ENCODE results near the gene ZKSCAN8.

The ZKSCAN8 gene

DNA sequence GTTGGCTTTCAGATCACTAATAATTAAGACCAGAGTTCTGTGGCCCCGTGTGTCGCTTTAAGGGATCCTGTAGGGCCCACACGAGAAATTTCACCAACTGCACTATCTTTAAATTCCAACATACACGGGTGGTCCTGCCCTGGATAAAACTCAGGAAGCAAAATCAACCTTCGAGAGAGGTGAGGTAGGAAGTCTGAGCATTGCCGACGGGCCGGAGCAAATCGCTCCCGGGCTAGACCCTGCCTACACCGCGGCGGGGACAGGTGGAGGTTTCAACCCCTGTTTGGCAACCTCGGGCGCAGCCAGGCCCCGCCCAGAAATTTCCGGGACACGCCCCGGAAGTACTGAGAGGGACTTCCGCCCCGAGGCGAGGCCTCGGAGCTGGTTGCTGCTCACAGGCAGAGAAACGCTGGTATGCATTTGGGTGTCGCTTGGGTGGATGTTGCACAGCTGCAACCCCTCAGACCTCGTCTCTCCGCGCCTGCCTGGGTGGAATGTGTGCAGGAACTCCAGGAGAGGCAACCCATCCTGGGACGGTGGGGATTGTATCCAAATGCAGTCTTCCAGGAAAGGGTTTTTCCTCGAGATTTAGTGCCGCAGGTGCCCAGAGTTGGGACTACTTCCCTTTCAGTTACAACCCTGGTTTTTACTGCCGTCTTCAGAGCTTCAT is 19.9 kb downstream of the ZKSCAN8 start:
- peak overlapping the region; percentile 17 for H3K4me3 ChIP-seq (ENCODE audit: insufficient read depth, low read depth, low read length)
- no peaks in the 10 kb centered on the region for H3K4me1 ChIP-seq (ENCODE audit: control insufficient read depth, insufficient read depth, low read length)
- 63 to 70% methylated on average over 32 of the region's 32 CpGs for WGBS, 2 experiments
- H3K27ac ChIP-seq (ENCODE audit: insufficient read depth, low read depth, low read length, poor library complexity, severe bottlenecking): no peak overlapping the region
- peaks cover 3% of the 10 kb centered on the region for H3K27me3 ChIP-seq (ENCODE audit: control insufficient read depth, insufficient read depth, low read length, poor library complexity, severe bottlenecking)
- H3K9me3 ChIP-seq (ENCODE audit: control insufficient read depth, low read length): no peaks in the 10 kb centered on the region
- no peaks in the 10 kb centered on the region for H3K36me3 ChIP-seq (ENCODE audit: control insufficient read depth, insufficient read depth, low read length)

DNA sequence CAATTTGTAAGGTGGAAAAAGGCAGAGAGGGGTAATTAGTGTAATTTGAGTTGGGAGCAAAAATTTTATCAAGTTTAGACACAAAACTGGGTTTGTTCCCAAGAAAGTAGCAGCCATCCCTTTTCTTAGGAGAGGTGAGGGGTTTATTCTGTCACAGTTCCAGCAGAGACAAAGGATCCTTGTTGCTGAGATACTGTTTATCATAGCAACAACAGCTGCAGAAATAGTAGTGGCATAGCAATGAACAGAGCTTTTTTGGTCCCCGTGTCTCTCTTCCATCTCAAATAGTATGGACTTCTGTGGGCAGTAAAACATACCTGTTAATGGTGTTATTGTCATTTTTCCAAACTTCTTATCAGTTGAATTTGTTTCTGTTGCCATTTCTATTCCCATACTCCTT is 23.9 kb downstream of the ZKSCAN8 start:
- Histone ChIP-seq H3K9me3 (ENCODE audit: control insufficient read depth, low read length) (no peaks in the 10 kb centered on the region), H3K36me3 (ENCODE audit: control insufficient read depth, insufficient read depth, low read length) (no peaks in the 10 kb centered on the region), H3K27me3 (ENCODE audit: control insufficient read depth, insufficient read depth, low read length, poor library complexity, severe bottlenecking) (peaks cover 3% of the 10 kb centered on the region), H3K4me3 (ENCODE audit: insufficient read depth, low read depth, low read length) (no peak overlapping the region), H3K27ac (ENCODE audit: insufficient read depth, low read depth, low read length, poor library complexity, severe bottlenecking) (no peak overlapping the region), H3K4me1 (ENCODE audit: control insufficient read depth, insufficient read depth, low read length) (no peaks in the 10 kb centered on the region)
- WGBS, 2 experiments: 82 to 94% methylated on average over 1 of the region's 1 CpG

DNA sequence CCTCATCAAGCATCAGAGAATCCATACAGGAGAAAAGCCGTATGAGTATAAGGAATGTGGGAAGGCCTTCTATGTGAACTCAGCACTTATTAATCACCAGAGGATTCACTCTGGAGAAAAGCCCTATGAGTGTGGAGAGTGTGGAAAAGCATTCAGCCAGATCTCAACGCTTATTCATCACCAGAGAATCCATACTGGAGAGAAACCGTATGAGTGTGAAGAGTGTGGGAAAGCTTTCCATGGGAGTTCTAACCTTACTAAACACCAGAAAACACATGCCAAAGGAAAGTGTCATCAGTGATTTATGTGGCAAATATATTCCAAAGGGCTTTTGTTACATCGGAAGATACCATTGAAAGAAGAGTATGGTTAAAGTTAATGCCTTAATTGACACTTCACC is 25.4 kb downstream of the ZKSCAN8 start:
- Histone ChIP-seq H3K27me3 (ENCODE audit: control insufficient read depth, insufficient read depth, low read length, poor library complexity, severe bottlenecking) (peaks cover 3% of the 10 kb centered on the region), H3K4me3 (ENCODE audit: insufficient read depth, low read depth, low read length) (no peak overlapping the region), H3K9me3 (ENCODE audit: control insufficient read depth, low read length) (no peaks in the 10 kb centered on the region), H3K36me3 (ENCODE audit: control insufficient read depth, insufficient read depth, low read length) (no peaks in the 10 kb centered on the region), H3K4me1 (ENCODE audit: control insufficient read depth, insufficient read depth, low read length) (no peaks in the 10 kb centered on the region), H3K27ac (ENCODE audit: insufficient read depth, low read depth, low read length, poor library complexity, severe bottlenecking) (no peak overlapping the region)
- 96 to 100% methylated on average over 3 to 4 of the region's 4 CpGs for WGBS, 2 experiments

DNA sequence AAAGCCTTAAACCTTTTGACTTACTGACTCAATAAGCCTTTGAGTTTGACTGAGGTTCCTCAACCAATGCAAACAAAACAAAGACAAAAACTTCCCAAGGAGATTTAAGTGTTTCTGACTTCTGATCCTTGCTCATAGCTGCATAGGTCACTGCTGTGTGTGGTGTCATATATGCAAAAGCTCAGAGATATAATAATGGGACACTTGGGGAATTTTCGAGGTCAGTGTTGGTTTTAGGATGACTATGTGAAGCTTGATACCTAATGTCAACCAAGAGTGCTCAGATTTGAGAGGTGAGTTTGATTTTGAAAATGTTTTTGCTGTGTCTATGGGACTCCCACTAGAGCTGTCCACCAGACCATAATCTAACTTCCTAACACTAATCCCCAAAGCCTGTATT is 26.2 kb downstream of the ZKSCAN8 start:
- H3K27ac ChIP-seq (ENCODE audit: insufficient read depth, low read depth, low read length, poor library complexity, severe bottlenecking): no peak overlapping the region
- H3K36me3 ChIP-seq (ENCODE audit: control insufficient read depth, insufficient read depth, low read length): no peaks in the 10 kb centered on the region
- H3K4me1 ChIP-seq (ENCODE audit: control insufficient read depth, insufficient read depth, low read length): no peaks in the 10 kb centered on the region
- peaks cover 3% of the 10 kb centered on the region for H3K27me3 ChIP-seq (ENCODE audit: control insufficient read depth, insufficient read depth, low read length, poor library complexity, severe bottlenecking)
- H3K4me3 ChIP-seq (ENCODE audit: insufficient read depth, low read depth, low read length): no peak overlapping the region
- H3K9me3 ChIP-seq (ENCODE audit: control insufficient read depth, low read length): no peaks in the 10 kb centered on the region
- 85 to 88% methylated on average over 1 of the region's 1 CpG for WGBS, 2 experiments

DNA sequence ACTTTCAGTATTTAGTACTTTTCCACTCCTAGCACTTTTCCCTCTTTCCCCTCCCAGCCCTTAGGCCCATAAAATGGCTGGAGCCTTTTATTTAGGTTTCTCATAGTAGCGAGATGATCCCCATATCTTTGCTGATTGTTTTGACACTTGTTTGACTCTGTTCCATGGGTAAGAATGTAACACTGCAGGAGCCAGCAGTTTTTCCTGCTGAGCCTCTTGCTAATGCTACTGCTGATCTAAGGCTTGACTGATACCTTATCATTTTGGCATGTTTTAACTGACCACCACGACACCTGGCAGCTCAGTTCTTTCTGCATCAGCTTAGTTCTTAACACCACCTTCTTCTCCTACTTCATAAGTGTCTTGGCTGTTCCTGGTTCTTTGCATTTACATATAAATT is 29.6 kb downstream of the ZKSCAN8 start:
- no peaks in the 10 kb centered on the region for H3K36me3 ChIP-seq (ENCODE audit: control insufficient read depth, insufficient read depth, low read length)
- peaks cover 4% of the 10 kb centered on the region for H3K27me3 ChIP-seq (ENCODE audit: control insufficient read depth, insufficient read depth, low read length, poor library complexity, severe bottlenecking)
- no peaks in the 10 kb centered on the region for H3K9me3 ChIP-seq (ENCODE audit: control insufficient read depth, low read length)
- H3K4me3 ChIP-seq (ENCODE audit: insufficient read depth, low read depth, low read length): no peak overlapping the region
- H3K27ac ChIP-seq (ENCODE audit: insufficient read depth, low read depth, low read length, poor library complexity, severe bottlenecking): no peak overlapping the region
- 86 to 88% methylated on average over 2 of the region's 2 CpGs for WGBS, 2 experiments
- H3K4me1 ChIP-seq (ENCODE audit: control insufficient read depth, insufficient read depth, low read length): no peaks in the 10 kb centered on the region

DNA sequence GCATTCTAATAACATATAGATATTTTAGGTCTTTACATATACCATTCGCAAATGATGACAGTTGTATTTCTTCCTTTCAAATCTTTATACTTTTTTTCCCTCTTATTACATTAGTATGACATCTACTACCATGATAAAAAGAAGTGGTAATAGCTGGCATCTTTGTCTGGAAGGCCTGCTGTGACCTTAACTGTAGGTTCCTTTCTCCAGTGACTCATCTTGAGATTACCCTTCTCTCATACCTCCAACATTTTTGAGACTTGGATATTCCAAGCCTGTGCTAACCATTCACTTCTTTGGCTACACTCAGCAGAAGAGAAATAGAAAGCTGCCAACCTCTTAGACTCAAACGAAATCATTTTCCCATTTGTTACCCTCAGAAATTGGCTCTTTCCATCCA is 30.3 kb downstream of the ZKSCAN8 start:
- no peak overlapping the region for H3K27ac ChIP-seq (ENCODE audit: insufficient read depth, low read depth, low read length, poor library complexity, severe bottlenecking)
- H3K36me3 ChIP-seq (ENCODE audit: control insufficient read depth, insufficient read depth, low read length): no peaks in the 10 kb centered on the region
- no peaks in the 10 kb centered on the region for H3K4me1 ChIP-seq (ENCODE audit: control insufficient read depth, insufficient read depth, low read length)
- H3K27me3 ChIP-seq (ENCODE audit: control insufficient read depth, insufficient read depth, low read length, poor library complexity, severe bottlenecking): peaks cover 4% of the 10 kb centered on the region
- WGBS, 2 experiments: 82 to 93% methylated on average over 1 to 2 of the region's 2 CpGs
- no peaks in the 10 kb centered on the region for H3K9me3 ChIP-seq (ENCODE audit: control insufficient read depth, low read length)
- no peak overlapping the region for H3K4me3 ChIP-seq (ENCODE audit: insufficient read depth, low read depth, low read length)

DNA sequence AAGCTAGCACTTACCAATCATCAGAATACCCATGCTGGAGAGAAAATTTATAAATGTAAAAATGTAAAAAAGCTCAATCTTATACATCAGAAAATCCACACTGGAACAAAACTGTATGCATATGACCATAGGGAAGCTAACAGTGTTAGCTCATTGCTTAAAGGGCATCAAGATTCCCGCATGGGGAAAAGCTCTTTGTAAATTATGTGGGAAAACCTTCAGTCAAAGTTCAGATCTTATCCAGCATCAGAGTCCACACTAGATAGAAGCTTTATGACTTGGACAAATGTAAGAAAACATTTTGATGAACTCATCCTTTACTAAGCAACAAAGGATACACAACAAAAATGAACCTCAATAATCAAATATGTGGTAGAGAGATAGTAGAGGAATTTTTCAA is 34.7 kb downstream of the ZKSCAN8 start:
- Histone ChIP-seq H3K9me3 (ENCODE audit: control insufficient read depth, low read length) (no peaks in the 10 kb centered on the region), H3K27ac (ENCODE audit: insufficient read depth, low read depth, low read length, poor library complexity, severe bottlenecking) (no peak overlapping the region), H3K27me3 (ENCODE audit: control insufficient read depth, insufficient read depth, low read length, poor library complexity, severe bottlenecking) (peaks cover 4% of the 10 kb centered on the region), H3K4me3 (ENCODE audit: insufficient read depth, low read depth, low read length) (no peak overlapping the region), H3K4me1 (ENCODE audit: control insufficient read depth, insufficient read depth, low read length) (no peaks in the 10 kb centered on the region), H3K36me3 (ENCODE audit: control insufficient read depth, insufficient read depth, low read length) (no peaks in the 10 kb centered on the region)
- 96 to 100% methylated on average over 1 of the region's 1 CpG for WGBS, 2 experiments

DNA sequence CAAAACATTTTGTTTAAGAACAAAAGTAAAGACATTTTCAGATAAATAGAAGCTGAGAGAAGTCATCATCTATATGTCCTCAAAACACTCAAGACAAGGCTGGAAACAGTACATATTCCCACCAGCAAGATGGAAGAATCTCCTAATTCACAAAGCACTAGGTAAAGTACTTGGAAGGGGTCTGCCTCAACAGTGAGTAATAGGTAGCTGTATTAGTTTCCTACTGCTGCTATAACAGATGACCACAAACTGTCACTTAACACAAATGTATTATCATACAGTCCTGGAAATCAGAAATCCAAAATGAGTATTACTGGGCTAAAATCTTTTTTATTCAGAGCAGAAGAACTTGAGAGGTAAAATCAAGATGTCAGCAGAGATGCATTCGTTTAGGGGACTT is 40.6 kb downstream of the ZKSCAN8 start:
- H3K27me3 ChIP-seq (ENCODE audit: control insufficient read depth, insufficient read depth, low read length, poor library complexity, severe bottlenecking): no peaks in the 10 kb centered on the region
- no peaks in the 10 kb centered on the region for H3K36me3 ChIP-seq (ENCODE audit: control insufficient read depth, insufficient read depth, low read length)
- H3K27ac ChIP-seq (ENCODE audit: insufficient read depth, low read depth, low read length, poor library complexity, severe bottlenecking): no peak overlapping the region
- H3K4me1 ChIP-seq (ENCODE audit: control insufficient read depth, insufficient read depth, low read length): no peaks in the 10 kb centered on the region
- 76 to 80% methylated on average over 1 of the region's 1 CpG for WGBS, 2 experiments
- H3K9me3 ChIP-seq (ENCODE audit: control insufficient read depth, low read length): no peaks in the 10 kb centered on the region
- H3K4me3 ChIP-seq (ENCODE audit: insufficient read depth, low read depth, low read length): no peak overlapping the region

DNA sequence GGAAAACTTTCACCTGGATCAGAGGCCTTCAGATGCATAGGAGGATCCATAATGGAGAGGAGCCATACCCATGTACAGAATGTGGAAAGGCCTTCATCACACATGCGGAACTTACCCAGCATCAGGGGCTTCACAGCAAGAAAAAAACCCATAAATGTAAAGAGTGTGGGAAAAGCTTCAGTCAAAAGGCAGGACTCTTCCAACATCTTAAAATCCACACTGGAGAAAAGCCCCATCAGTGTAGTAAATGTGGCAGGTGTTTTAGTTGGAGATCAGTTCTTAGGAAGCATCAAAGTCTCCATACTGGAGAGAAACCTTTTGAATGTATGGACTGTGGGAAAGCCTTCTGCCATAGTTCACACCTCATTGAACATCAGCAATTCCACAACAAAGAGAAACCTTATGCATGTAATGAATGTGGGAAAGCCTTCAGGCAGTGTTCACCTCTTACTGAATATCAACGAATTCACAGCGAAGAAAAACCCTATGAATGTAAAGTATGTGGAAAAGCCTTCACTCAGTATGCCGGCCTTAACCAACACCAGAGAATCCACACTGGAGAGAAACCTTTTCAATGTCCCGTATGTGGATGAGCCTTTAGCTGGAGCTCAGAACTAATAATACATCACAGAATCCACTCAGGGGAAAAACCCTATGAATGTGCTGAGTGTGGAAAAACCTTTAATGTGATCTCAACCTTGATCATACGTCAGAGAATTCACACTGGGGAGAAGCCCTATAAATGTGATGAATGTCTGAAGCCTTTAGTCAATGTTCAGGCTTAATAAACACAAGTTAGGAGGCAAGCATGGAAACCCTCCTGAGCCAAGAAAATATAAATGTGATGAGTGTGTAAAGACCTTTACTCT is 46.7 kb downstream of the ZKSCAN8 start:
- H3K4me1 ChIP-seq (ENCODE audit: control insufficient read depth, insufficient read depth, low read length): no peaks in the 10 kb centered on the region
- no peak overlapping the region for H3K27ac ChIP-seq (ENCODE audit: insufficient read depth, low read depth, low read length, poor library complexity, severe bottlenecking)
- H3K27me3 ChIP-seq (ENCODE audit: control insufficient read depth, insufficient read depth, low read length, poor library complexity, severe bottlenecking): no peaks in the 10 kb centered on the region
- 87 to 90% methylated on average over 6 of the region's 6 CpGs for WGBS, 2 experiments
- H3K9me3 ChIP-seq (ENCODE audit: control insufficient read depth, low read length): no peaks in the 10 kb centered on the region
- no peak overlapping the region for H3K4me3 ChIP-seq (ENCODE audit: insufficient read depth, low read depth, low read length)
- H3K36me3 ChIP-seq (ENCODE audit: control insufficient read depth, insufficient read depth, low read length): no peaks in the 10 kb centered on the region

DNA sequence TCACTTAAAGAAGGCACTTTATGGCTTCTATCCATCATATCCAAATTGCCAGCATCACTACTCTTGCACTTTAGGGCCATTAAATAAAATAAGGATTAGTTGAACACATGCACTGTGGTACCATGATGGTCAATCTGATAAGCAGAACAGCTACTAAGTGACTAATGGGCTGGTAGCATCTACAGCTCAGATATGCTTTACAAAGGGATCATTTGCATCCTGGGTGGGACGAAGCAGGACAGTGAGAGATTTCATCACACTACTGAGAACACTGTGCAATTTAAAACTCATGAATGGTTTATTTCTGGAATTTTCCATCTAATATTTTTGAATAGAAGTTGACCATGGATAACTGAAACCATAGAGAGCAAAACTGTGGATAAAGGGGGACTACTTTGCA is 58.3 kb downstream of the ZKSCAN8 start:
- H3K4me3 ChIP-seq (ENCODE audit: insufficient read depth, low read depth, low read length): no peak overlapping the region
- no peak overlapping the region for H3K27ac ChIP-seq (ENCODE audit: insufficient read depth, low read depth, low read length, poor library complexity, severe bottlenecking)
- H3K9me3 ChIP-seq (ENCODE audit: control insufficient read depth, low read length): no peaks in the 10 kb centered on the region
- H3K4me1 ChIP-seq (ENCODE audit: control insufficient read depth, insufficient read depth, low read length): no peaks in the 10 kb centered on the region
- H3K36me3 ChIP-seq (ENCODE audit: control insufficient read depth, insufficient read depth, low read length): no peaks in the 10 kb centered on the region
- whole genome bisulfite sequencing, 2 experiments: 79 to 89% methylated on average over 1 of the region's 1 CpG
- peaks cover 29% of the 10 kb centered on the region for H3K27me3 ChIP-seq (ENCODE audit: control insufficient read depth, insufficient read depth, low read length, poor library complexity, severe bottlenecking)

All from ectodermal cell (in vitro differentiated cells).